G401 (cell line): ENCODE data around the gene ZSWIM4. TPM values are rescaled to one million over a fixed set of nuclear protein-coding genes. Genes with fewer than 3 reads are reported as not detected.

Experiments used
- total RNA-seq: library from RNA; depleted of rRNA; stranded (reverse); fragments of >200 nt; shearing (Covaris generic); gene quantifications from 2 replicates; pipeline ENCODE4 v1.2.3, GENCODE V29; 2014; rRNA removed

The ZSWIM4 gene
- total RNA-seq, 1 experiment from 2014 or later = 8.1 TPM

Other genes starting within 250 kb of the ZSWIM4 start
- 9.0 and 15.3 TPM in 2 replicates for gene MRI1, start 30.9 kb upstream of the ZSWIM4 start, total RNA-seq
- 132 and 158 TPM in 2 replicates for gene C19orf53, start 21.0 kb upstream of the ZSWIM4 start, total RNA-seq
- 3.0 and 6.3 TPM in 2 replicates for gene NANOS3, start 81.7 kb downstream of the ZSWIM4 start, total RNA-seq
- 2.9 and 6.6 TPM in 2 replicates for gene BRME1, start 110.7 kb downstream of the ZSWIM4 start, total RNA-seq
- 11.9 and 17.5 TPM in 2 replicates for gene CC2D1A, start 110.8 kb downstream of the ZSWIM4 start, total RNA-seq
- gene PODNL1, start 143.0 kb downstream of the ZSWIM4 start, total RNA-seq = 0.92 TPM in 1 of 2 replicates, not detected in the other
- 33.2 and 38.2 TPM in 2 replicates for gene DCAF15, start 157.1 kb downstream of the ZSWIM4 start, total RNA-seq
- gene RFX1, start 210.9 kb downstream of the ZSWIM4 start, total RNA-seq = 1.8 and 6.0 TPM in 2 replicates
- not detected in 2 replicates for gene RLN3, start 232.7 kb downstream of the ZSWIM4 start, total RNA-seq
- 28.1 and 32.5 TPM in 2 replicates for gene IL27RA, start 236.3 kb downstream of the ZSWIM4 start, total RNA-seq